ENCODE data around the gene STUB1.
A peak's percentile ranks its signal among the peaks of the same experiment; 100 is the strongest.

The STUB1 gene

DNA sequence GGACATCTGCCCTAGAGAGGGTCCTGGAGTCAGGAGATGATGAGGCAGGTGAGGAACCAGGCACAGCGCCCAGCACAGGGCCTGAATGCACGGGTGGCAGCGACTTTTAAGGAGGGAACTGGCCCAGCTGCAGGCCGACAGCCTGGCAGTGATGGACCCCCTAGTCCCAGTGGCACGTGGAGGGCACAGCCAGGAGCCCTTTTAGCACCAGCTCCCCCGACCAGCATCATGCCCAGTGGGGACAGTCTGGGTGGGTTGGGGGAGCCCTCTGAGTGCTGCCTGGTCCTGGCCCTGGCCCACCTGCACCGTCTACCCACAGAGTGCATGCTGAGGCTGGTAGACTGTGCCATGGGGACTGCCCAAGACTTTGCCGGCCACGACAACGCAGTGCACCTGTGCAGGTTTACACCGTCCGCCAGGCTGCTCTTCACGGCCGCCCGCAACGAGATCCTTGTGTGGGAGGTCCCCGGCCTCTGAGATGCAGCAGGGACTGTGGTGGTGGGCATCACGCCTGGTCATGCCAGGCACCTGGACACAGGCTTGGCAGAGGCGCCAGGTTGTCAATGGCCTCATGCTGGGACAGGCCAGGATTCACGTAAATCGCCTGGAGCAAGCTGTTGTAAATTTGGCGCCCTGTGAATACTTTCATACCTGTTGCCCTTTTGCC lies 13.0 kb upstream of the STUB1 start:
- DNase-seq (ENCODE audit: low spot score) = no peak

GRCh38 chr16:667780-668518 lies 12.3 kb upstream of the STUB1 start, which contains the start of gene RHOT2:
RHOT2 (plus strand) TSS chr16:668132; CDS start chr16:668200, 68 bp downstream.
- DNase-seq (ENCODE audit: low spot score) = peak; percentile 94

GRCh38 chr16:668519-669171 lies 11.6 kb upstream of the STUB1 start:
- DNase-seq (ENCODE audit: low spot score) = no peak

GRCh38 chr16:669666-670065 lies 10.5 kb upstream of the STUB1 start:
- no peak for DNase-seq (ENCODE audit: low spot score)

DNA sequence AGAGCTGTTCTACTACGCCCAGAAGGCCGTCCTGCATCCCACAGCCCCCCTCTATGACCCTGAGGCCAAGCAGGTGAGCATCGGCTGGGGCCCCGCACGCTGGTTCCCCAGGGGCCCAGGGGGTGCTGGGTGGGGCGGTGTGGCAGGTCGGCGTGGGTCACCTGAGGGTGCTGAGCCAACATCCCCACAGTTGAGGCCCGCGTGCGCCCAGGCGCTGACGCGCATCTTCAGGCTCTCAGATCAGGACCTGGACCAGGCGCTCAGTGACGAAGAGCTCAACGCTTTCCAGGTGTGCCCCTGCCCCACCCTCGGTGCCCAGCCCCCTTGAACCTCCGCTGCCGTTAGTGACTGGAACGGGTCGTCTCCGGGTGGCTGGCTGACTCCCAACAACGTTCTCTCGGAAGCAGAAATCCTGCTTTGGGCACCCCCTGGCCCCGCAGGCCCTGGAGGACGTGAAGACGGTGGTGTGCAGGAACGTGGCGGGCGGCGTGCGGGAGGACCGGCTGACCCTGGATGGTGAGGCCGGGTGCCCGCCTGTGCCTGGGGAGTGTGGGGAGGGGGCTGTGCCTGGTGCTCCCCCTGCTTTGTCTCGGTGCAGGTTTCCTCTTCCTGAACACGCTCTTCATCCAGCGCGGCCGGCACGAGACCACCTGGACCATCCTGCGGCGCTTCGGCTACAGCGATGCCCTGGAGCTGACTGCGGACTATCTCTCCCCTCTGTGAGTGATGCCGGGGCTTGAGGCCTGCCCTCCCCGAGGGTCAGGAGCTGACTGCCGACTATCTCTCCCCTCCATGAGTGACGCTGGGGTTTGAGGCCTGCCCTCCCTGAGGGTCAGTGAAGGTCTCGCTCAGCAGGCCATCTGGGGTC lies 9.5 kb upstream of the STUB1 start:
- no peak for DNase-seq (ENCODE audit: low spot score)

- no peak for DNase-seq (ENCODE audit: low spot score)
Measured at GRCh38 chr16:671353-672131, 8.7 kb upstream of the STUB1 start.

- no peak for DNase-seq (ENCODE audit: low spot score)
Measured at GRCh38 chr16:672371-672770, 7.8 kb upstream of the STUB1 start.

DNA sequence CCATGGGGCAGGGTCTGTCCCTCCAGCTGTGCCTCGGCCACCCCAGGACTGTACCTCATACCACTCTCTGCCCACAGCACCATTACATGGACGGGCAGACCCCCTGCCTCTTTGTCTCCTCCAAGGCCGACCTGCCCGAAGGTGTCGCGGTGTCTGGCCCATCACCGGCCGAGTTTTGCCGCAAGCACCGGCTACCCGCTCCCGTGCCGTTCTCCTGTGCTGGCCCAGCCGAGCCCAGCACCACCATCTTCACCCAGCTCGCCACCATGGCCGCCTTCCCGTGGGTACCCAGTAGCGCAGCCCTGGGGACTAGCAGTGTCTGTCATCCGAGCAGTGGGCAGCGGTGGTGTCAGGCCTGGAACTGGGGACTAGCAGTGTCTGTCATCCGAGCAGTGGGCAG lies 7.4 kb upstream of the STUB1 start:
- no peak for DNase-seq (ENCODE audit: low spot score)

GRCh38 chr16:673399-673991 lies 6.7 kb upstream of the STUB1 start:
- DNase-seq (ENCODE audit: low spot score) = no peak

DNA sequence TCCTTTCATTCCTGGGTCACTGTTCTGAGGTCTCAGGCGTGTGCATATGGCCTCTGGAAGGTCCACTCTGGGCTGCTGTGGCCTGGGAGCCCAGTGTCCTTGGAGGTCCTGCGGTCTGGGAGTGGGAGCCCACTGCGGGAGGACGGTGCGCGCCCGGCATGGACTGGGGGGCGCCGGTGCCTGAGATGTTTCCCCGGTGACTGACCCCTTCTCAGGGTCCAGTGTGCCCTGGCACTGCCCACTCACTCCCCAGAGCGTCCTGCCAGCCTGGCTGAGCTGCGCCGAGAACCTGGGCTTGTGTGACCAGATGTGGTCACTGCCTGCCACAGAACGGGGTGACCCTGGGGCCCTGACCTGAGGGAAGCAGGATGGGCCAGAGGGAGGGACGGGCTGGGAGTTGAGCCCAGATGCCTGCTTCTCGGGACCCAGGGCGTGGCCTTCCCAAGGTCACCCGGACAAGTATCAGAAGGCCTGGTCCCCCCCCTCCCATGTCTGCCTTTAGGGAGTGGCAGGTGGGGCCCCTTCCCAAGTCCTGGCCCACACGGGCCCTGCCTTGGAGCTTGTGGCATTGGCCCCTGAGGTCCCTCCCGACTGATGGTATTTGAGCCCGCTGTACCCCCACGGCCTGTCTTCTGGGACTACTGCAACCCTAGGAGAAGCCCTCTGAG lies 5.9 kb upstream of the STUB1 start:
- no peak for DNase-seq (ENCODE audit: low spot score)

- no peak for DNase-seq (ENCODE audit: low spot score)
Measured at GRCh38 chr16:674968-675883, 5.0 kb upstream of the STUB1 start, which contains the start of gene RHBDL1. RHBDL1 (plus strand) TSS chr16:675671; CDS start chr16:675791, 120 bp downstream.

- no peak for DNase-seq (ENCODE audit: low spot score)
Measured at GRCh38 chr16:675884-676564, 4.2 kb upstream of the STUB1 start.

- no peak for DNase-seq (ENCODE audit: low spot score)
Measured at GRCh38 chr16:676565-676902, 3.7 kb upstream of the STUB1 start.

DNA sequence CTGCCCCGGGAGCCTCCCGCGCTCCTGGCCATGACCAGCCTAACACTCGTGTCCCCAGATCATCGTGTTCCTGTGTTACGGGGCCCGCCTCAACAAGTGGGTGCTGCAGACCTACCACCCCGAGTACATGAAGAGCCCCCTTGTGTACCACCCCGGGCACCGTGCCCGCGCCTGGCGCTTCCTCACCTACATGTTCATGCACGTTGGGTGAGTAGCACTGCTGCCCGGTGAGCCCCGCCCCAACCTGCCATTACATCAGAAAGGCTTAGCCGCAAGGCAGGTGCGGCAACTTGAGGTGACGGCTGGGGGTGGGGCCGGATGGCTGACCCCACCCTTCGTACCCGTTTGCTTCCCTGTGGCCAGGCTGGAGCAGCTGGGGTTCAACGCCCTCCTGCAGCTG lies 3.3 kb upstream of the STUB1 start:
- no peak for DNase-seq (ENCODE audit: low spot score)

DNA sequence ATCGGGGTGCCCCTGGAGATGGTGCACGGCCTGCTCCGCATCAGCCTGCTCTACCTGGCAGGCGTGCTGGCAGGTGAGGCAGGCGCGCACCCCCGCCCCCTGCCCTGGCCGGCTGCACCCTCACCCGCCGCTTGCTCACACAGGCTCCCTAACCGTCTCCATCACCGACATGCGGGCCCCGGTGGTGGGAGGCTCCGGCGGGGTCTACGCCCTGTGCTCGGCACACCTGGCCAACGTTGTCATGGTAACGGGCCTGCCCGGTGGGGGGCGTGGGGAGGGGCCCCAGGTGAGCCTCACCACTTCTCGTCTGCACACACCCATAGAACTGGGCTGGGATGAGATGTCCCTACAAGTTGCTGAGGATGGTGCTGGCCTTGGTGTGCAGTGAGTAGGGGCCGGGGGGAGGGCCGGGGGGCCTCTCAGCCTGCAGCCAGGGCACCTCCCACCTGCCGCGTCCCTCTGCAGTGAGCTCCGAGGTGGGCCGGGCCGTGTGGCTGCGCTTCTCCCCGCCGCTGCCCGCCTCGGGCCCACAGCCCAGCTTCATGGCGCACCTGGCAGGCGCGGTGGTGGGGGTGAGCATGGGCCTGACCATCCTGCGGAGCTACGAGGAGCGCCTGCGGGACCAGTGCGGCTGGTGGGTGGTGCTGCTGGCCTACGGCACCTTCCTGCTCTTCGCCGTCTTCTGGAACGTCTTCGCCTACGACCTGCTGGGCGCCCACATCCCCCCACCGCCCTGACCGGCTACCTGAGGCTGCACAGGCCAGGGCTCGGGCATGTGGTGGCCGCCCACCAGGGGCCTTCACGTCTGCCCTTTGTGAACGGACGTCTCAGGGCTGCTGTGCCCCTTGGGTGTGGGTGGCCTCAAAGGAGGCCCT lies 2.7 kb upstream of the STUB1 start:
- no peak for DNase-seq (ENCODE audit: low spot score)

DNA sequence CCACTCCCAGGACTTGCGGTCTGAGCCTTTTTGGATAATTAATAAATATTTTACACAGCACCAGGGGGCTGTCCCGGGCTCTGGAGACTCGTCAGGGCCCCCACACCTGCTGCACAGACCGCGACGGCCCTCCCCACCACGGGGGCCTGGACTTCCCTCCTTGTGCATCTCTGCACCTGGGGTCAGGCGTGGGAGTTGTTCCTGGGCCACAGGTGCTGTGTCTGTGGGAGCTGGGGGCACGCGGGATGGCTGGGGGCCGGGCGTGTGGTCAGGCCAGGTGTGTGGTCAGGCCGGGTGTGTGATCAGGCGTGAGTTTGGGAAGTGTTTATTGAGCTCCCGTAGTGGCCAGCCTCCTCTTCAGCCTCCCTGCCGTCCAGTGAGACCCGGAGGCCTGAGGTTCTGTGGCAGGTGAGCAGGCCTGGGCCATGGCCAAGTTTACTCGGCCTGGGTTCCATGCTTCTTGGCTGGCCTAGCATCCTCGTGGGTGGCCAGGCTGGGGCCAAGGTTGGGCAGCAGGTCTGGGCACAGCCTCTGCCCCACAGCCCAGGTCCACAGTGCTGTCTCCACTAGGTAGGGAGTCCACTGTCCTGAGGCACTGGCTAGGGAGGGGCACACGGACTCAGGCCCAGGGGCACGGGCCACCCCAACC lies 1.9 kb upstream of the STUB1 start:
- DNase-seq (ENCODE audit: low spot score) = no peak

Data from activated CD4-positive, alpha-beta T cell treated with anti-CD3 and anti-CD28 coated beads, Interleukin-2, Interleukin-4, amounts not matched to agents 100 ng/mL and 50 ng/mL, durations not matched to agents 16 hours and 8 hours (primary cell).